Right lobe of liver (tissue), 6 donors: ENCODE results near the gene NR1D1. TPM values are rescaled to one million over a fixed set of nuclear protein-coding genes. Genes with fewer than 3 reads are reported as not detected.

Source experiments
- ATAC-seq, 4 donors: fragments of 200-7000 bp; cut with Tn5 transposase; one replicate each; pipeline ENCODE4 v1.9.1; 2020; ENCODE audit warnings: mild to moderate bottlenecking in 4 of 4, moderate library complexity in 4 of 4
- DNase-seq, 3 donors: peaks; one replicate each; pipeline ENCODE4 v3.0.0-alpha.2; 2020
- H3K27ac ChIP-seq, 3 donors: fragments of 200-600 bp; one replicate each; pipeline ENCODE4 v1.8.0; 2022
- H3K27me3 ChIP-seq, 2 donors: fragments of 200-600 bp; one replicate each; pipeline ENCODE4 v1.8.0; 2022
- H3K36me3 ChIP-seq, 4 donors: fragments of 200-600 bp; sonication (generic) in 1 of 4; one replicate each; pipeline versions ENCODE4 v1.5.1 to v1.8.0; 2017 to 2022; ENCODE audit warnings: control low read depth in 1 of 4
- H3K4me1 ChIP-seq, 4 donors: fragments of 200-600 bp; sonication (generic) in 1 of 4; one replicate each; pipeline versions ENCODE4 v1.5.1 to v1.8.0; 2017 to 2022; ENCODE audit warnings: control low read depth in 1 of 4
- H3K4me3 ChIP-seq, 3 donors: fragments of 200-600 bp; one replicate each; pipeline ENCODE4 v1.8.0; 2022
- H3K9me3 ChIP-seq, 4 donors: fragments of 200-600 bp; sonication (generic) in 1 of 4; one replicate each; pipeline versions ENCODE4 v1.5.1 to v1.8.0; 2017 to 2022; ENCODE audit warnings: control low read depth in 1 of 4
- CTCF ChIP-seq, 4 donors: fragments of 200-600 bp in 3 of 4; fragments of 450-650 bp in 1 of 4; IDR thresholded peaks; one replicate each; pipeline versions ENCODE4 v1.5.1 to v1.8.0; 2016 to 2022; ENCODE audit warnings: antibody characterized with exemption in 4 of 4, mild to moderate bottlenecking in 2 of 4
- POLR2A ChIP-seq: fragments of 450-650 bp; IDR thresholded peaks from one replicate; pipeline ENCODE4 v1.6.1; 2017; ENCODE audit warnings: antibody characterized with exemption, mild to moderate bottlenecking
- WGBS: methylation state at CpG from one replicate; pipeline ENCODE4 v1.1.6; 2018; ENCODE audit warnings: low coverage, low lambda C conversion rate; ENCODE audit not compliant: insufficient coverage; ENCODE audit errors: missing lambda C conversion rate; 5-methylcytosine and 5-hydroxymethylcytosine counted together
- intact Hi-C, 2 donors: fragments of 100-400 bp; cut with DNase I; formaldehyde crosslinking; loops; one replicate each; pipeline versions ENCODE4 v1.11.2 to v1.14.1; 2022
- total RNA-seq, 6 experiments: library from RNA; depleted of rRNA in 2 of 6; stranded (reverse); fragments of >200 nt in 2 of 6; fragmentation: NEBNext Ultra II Directional in 3 of 6; extraction: Animal tissue kit (Norgen Biotek cat#: 25700) in 3 of 6; gene quantifications; one replicate each; pipeline versions ENCODE4 v1.1.0 to v1.2.4, GENCODE V29; 2016 to 2023
- donor health status: DM: no; HTN: yes; CAD: no.
- donor health status: DM: no; HTN: no; CAD: no.
- donor health status: DM: no; HTN: no; CAD: no.
- donor health status: DM: no; HTN: yes; CAD: no.
- donor health status: DM: no; HTN: yes; CAD: no.

Gene NR1D1
- total RNA-seq, 6 experiments from 2014 or later, result 6.9 to 29.8 (median 16.0) TPM

GRCh38 chr17:40095351-40095943, 4.9 kb downstream of the NR1D1 start:
- Histone ChIP-seq H3K4me1 (peaks cover 2 to 40% (median 23%) of the 10 kb centered on the region in 4 donors), H3K4me3 (no peak overlapping the region), H3K9me3 (no peaks in the 10 kb centered on the region), H3K27me3 (no peaks in the 10 kb centered on the region), H3K36me3 (peaks cover 0 to 49% (median 29%) of the 10 kb centered on the region in 4 donors), H3K27ac (peak overlapping the region; percentile 34 to 93 (median 90))
- ATAC-seq (no peak), DNase-seq (peak in 1 of 3 donors; percentile 37)
- no peak for TF ChIP-seq POLR2A
- no peak for TF ChIP-seq CTCF (IDR thresholded peaks at IDR 0.05)
- intact Hi-C loops, result no loop called here
- 41% methylated on average over 10 of the region's 17 CpGs for WGBS

- ATAC-seq (no peak), DNase-seq (no peak)
- no peaks in the 10 kb centered on the region for H3K9me3 ChIP-seq
- intact Hi-C loops, result no loop called here
- no peak overlapping the region for H3K27ac ChIP-seq
- no peak for TF ChIP-seq POLR2A
- no peak for TF ChIP-seq CTCF (IDR thresholded peaks at IDR 0.05)
- H3K27me3 ChIP-seq, result no peaks in the 10 kb centered on the region
- H3K4me3 ChIP-seq, result no peak overlapping the region
- peaks cover 0 to 49% (median 29%) of the 10 kb centered on the region in 4 donors for H3K36me3 ChIP-seq
- WGBS, result 66% methylated on average over 4 of the region's 14 CpGs
- H3K4me1 ChIP-seq, result peaks cover 2 to 40% (median 23%) of the 10 kb centered on the region in 4 donors
Measured at GRCh38 chr17:40094874-40095273, 5.5 kb downstream of the NR1D1 start.

- Histone ChIP-seq H3K4me1 (peaks cover 2 to 40% (median 23%) of the 10 kb centered on the region in 4 donors), H3K9me3 (no peaks in the 10 kb centered on the region), H3K36me3 (peaks cover 0 to 49% (median 29%) of the 10 kb centered on the region in 4 donors), H3K27me3 (no peaks in the 10 kb centered on the region), H3K4me3 (no peak overlapping the region), H3K27ac (no peak overlapping the region)
- no peak for ATAC-seq
- intact Hi-C loops, result no loop called here
- TF ChIP-seq POLR2A (no peak), CTCF (IDR thresholded peaks at IDR 0.05) (no peak)
- no peak for DNase-seq
- 48% methylated on average over 2 of the region's 16 CpGs for WGBS
Measured at GRCh38 chr17:40093580-40094201, 6.7 kb downstream of the NR1D1 start.

- Histone ChIP-seq H3K27me3 (no peaks in the 10 kb centered on the region), H3K27ac (no peak overlapping the region), H3K4me3 (no peak overlapping the region), H3K9me3 (no peaks in the 10 kb centered on the region), H3K36me3 (peaks cover 0 to 51% (median 30%) of the 10 kb centered on the region in 4 donors), H3K4me1 (peaks cover 0 to 39% (median 20%) of the 10 kb centered on the region in 4 donors)
- intact Hi-C loops, result no loop called here
- no peak for DNase-seq
- 56% methylated on average over 8 of the region's 29 CpGs for WGBS
- TF ChIP-seq CTCF (IDR thresholded peaks at IDR 0.05) (no peak), POLR2A (no peak)
- ATAC-seq, result no peak
Measured at GRCh38 chr17:40093005-40093579, 7.3 kb downstream of the NR1D1 start.
